CD4-positive, alpha-beta T cell treated with Interleukin-15 for 1 hour (primary cell): ENCODE measurements around the gene BICRAL.
"Not testable (repeated sequence)": the region's sequence is repeated elsewhere in the genome, so short reads cannot be mapped to it uniquely, and the experiment has no call there.

ENCODE experiments used
- DNase-seq: peaks from one replicate; pipeline ENCODE4 v3.0.0-alpha.2; 2020

Gene BICRAL

DNA sequence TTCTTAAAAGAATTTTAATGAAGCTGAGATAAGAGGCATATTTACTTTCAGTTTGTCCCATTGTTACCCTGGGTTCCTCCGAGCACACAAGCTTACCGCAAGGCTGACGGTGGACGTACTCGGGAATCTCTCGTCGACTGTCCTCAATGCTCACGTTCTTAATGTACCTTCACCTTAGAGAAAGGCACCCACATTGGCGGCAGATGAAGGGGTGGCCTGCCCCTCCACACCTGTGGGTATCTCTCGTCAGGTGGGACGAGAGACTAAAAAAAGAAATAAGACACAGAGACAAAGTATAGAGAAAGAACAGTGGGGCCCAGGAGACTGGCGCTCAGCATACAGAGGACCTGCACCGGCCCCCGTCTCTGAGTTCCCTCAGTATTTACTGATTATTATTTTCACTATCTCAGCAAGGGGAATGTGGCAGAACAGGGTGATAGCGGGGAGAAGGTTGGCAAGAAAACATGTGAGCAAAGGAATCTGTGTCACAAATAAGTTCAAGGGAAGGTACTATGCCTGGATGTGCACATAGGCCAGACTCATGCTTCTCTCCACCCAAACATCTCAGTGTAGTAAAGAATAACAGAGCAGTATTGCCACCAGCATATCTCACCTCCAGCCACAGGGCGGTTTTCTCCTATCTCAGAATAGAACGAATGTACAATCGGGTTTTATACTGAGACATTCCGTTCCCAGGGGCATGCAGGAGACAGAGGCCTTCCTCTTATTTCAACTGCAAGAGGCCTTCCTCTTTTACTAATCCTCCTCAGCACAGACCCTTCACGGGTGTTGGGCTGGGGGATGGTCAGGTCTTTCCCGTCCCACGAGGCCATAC lies 120.8 kb downstream of the BICRAL start:
- DNase-seq = not testable (repeated sequence)

DNA sequence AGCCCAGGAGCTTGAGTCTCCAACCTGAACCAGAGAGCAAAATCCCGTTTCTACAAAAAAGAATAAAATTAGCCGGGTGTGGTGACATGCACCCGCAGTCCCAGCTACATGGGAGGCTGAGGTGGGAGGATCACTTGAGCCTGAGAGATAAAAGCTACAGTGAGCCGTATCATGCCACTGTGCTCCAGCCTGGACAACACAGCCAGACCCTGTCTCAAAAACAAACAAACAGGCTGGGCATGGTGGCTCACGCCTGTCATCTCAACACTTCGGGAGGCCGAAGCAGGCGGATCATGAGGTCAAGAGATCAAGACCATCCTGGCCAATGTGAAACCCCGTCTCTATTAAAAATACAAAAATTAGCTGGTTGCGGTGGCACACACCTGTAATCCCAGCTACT lies 122.6 kb downstream of the BICRAL start:
- no peak for DNase-seq

DNA sequence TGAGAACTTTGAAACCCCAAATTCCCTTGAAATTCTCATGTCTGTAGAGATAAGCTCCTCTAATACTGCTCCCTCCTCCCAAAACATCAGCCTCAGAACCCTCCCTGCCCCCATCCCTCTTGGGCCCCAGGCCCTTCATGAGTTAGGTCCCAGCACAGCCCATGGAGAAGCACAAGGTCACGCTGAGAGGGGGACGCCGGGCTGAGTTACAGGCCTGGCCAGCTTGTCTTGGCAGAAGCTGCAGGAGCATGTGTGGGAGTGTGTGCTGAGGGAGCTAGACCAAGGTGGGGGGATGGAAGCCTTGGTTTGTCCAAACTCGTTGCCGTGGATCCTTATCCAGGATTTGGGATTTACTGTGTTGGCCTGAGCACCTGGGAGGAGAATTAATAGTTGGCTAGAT lies 125.5 kb downstream of the BICRAL start:
- no peak for DNase-seq

DNA sequence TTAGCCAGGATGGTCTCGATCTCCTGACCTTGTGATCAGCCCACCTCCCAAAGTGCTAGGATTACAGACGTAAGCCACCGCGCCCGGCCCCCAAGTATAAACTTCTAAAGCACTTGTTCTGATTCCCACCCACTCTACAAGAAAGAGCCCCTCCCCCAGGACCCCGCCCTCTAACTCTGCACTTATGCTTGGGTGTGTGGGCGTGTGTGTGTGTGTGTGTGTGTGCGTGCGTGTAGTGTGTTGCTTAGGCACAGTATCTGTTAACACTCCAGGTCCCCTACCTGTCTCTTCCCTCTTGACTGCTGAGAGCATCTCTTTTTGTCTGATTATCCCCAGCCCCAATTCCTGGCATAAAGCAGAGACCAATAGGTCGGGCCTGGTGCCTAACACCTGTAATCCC lies 128.0 kb downstream of the BICRAL start:
- DNase-seq = no peak

DNA sequence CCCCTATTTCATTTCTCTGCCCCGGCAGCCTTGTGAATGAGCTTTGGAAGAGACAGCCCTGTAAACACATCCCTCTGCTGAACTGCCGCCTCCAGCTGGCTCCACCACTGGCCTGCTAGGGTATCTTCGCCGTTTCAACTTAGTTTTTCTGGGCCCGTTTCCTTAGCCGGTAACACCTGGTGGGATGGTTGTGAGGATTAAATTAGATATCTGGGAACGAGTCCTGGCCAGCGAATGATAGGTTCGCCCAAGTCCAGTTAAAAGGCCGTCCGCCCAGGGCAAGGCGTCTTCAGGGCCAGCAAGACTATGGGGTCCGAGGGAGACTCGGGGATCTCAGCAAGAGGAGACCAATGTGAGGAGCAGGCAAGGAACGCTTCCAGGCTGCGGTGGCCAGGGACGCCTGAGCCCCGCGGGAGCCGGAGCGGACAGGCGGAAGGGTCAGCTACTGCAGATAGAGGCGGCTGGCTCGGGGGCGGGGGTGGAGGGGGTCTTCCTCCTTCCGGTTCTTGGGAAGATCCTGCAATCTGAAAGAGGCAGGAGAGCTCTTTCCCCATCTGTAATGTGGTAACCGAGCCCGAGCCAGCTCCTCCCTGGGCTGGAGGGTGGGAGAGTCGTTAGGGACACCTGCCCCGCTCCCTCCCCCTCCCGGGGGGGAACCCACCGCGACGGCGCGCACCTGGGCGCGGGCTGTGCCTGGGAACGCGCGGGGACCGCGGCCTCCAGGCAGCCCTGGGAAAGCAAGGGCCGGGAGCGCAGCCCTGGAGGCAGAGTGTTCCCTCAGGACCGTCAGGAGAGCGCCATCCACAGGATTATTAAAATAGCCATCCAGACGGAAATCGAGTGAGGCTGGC lies 129.5 kb downstream of the BICRAL start:
- DNase-seq = no peak

DNA sequence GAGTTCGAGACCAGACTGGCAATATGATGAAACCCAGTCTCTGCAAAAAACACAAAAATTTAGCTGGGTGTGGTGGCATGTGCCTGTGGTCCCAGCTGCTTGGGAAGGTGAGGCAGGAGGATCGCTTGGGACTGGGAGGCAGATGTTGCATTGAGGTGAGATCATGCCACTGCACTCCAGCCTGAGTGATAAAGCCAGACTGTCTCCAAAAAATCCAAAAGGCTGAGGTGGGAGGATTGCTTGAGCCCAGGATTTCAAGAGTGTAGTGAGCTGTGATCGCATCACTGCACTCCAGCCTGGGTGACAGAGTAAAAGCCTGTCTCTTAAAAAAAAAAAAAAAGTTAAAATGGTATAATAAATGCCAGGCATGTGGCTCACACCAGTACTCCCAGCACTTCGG lies 132.7 kb downstream of the BICRAL start:
- no peak for DNase-seq

DNA sequence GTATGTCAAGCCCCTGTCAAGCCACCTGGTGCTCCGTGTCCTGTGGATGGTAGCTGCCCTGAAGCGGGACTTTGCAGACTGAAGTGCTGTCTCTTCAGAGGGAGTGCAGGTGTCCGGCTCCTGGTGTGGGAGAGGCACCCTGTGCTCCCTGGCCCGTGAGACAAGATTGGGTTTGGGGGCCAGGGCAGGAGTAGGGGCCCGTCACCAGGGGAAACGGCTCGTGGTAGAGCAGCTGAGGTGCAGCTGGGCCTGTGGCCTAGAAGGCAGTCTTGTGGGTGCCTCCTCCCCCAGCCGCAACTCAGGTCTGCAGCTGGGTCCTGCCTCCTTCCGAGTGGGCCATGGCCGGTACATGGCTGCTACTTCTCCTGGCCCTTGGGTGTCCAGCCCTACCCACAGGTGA lies 133.9 kb downstream of the BICRAL start, which contains the start of gene PTCRA:
TSS of gene PTCRA (plus strand) at position 322 of the 400 bp plus-strand sequence. CDS start at position 339, 17 bp downstream.
- DNase-seq = no peak

DNA sequence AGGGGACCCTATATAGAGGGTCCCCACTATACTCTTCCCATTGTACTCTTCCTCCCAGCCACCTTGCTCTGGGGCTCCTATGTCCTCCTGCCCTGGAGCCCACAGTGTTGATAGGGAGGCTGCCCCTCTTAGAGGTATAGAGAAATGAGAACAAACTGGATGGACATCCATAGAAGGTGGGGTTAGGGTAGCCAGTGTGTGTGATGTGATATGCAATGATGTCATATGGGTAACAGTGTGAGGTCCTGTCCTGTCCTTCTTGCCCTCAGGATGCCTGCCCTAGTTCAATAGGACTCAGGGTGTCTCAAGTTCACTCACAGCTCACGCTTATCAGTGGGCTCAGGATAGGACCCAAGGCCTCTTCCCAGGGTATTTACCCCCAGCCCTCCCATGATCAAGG lies 134.4 kb downstream of the BICRAL start:
- DNase-seq = no peak
